8988T (cell line): ENCODE results near the gene PAX2.

ENCODE experiments used
- DNase-seq: peaks from one replicate; pipeline ENCODE4 v3.0.0; 2011

PAX2 gene

GRCh38 chr10:100799881-100800280 lies 54.5 kb downstream of the PAX2 start:
- no peak for DNase-seq

GRCh38 chr10:100800931-100801330 lies 55.5 kb downstream of the PAX2 start:
- no peak for DNase-seq

- no peak for DNase-seq
Observed at GRCh38 chr10:100802196-100802595, 56.8 kb downstream of the PAX2 start.

DNA sequence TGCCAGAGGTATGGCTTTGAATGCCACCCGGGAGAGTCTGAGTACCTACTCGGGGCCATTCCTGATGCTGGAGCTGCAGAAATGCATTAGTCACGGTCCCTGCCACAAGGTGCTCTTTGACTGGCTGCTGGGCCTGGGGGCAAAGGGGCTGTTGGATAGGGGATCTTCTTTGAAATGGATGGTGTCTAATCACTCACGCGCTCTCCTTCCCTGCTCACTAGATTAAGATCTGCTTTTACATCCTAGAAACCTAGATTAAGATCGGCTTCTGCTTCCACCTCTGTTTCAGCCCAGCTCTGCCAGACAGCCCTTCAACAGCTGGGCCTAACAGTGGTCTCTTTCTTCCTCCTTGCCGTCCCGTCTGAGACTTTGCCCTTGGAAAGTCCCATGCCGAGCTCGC lies 57.2 kb downstream of the PAX2 start:
- no peak for DNase-seq

DNA sequence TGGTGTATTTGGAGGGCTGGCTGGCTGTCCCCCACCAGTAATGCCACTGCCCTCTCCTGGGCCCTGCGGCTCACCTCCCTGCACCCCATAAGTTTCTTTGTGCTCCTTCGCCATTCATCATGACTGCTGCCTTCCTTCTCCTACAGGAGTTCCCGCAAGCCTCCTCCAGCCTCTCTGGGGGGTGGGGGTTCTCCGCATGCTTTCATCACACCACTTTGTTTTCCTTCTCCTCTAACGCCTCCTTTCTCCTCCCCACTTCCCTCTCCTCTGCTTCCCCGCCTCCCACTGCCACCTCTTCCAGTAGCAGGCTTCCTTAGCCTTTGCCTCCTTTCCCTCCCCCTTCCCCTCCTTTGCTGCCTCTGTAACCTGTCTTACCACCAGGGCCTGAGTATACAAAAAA lies 58.1 kb downstream of the PAX2 start:
- DNase-seq, result no peak

GRCh38 chr10:100803908-100804307 lies 58.5 kb downstream of the PAX2 start:
- no peak for DNase-seq

GRCh38 chr10:100805543-100806355 lies 60.4 kb downstream of the PAX2 start:
- DNase-seq, result no peak

GRCh38 chr10:100806356-100806645 lies 60.9 kb downstream of the PAX2 start:
- DNase-seq, result no peak

- no peak for DNase-seq
Observed at GRCh38 chr10:100807241-100807951, 62.0 kb downstream of the PAX2 start.

DNA sequence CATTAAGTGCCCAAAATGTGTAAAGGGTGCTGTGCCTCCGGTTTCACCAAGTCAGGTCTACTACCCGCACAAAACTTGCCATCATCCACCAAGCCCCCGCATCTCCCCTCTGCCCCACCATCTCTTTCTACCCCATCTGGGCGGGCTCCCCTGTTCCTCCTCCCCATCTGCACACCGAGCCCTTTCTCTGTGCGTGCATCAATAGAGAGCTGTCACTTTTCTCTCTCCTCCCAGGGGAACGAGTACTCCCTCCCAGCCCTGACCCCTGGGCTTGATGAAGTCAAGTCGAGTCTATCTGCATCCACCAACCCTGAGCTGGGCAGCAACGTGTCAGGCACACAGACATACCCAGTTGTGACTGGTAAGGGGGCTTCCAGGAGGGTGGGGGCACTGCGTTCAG lies 63.5 kb downstream of the PAX2 start:
- DNase-seq, result no peak

DNA sequence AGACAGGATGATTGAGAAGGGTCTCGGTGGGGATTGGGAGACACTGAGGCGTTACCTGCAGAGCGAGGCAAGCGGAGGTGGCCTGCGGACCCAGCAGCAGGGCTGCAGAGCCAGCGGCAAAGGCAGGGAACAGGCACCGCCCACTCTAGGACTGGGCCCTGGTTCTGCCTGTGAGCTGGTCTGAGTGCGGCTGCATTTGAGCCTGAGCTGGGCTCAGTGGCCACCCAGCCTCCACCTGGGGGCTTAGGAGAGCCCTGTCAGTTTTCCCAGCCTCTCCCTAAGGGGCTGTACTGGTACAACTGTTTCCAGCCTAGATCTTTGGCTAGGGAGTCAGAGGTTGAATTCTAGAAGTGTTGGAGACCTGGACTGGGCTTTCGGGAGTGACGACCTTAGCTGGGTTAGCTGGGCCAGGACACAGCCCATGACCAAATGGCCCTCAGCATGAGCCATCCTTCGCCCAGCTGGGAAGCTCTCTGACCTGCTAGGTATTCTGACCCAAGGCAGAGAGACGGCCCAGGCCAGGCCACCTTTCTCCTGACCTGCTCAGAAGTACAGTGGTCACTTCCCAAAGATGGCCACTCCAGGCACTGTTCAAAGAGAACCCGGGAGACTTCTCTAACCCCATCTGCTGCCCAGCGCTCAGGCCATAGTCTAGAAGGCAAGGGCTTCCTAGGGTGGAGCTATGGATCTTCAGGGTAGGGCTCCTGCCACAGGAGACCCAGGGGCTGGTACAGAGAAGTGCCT lies 64.9 kb downstream of the PAX2 start:
- DNase-seq, result no peak

DNA sequence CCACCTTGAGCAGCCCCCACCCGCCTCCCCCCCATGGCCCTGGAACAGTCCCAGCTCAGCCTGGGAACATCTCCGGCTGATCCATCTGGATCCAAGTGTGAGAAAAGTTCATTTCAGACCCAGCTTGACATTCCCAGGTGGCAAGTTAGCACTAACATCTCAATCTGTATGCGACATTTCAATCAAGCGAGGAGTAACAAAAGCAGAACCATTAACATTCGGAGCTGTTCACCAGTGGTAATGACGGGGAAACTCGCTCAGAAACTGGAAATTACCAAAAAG lies 65.4 kb downstream of the PAX2 start:
- no peak for DNase-seq

- DNase-seq, result no peak
Observed at GRCh38 chr10:100811261-100811660, 65.9 kb downstream of the PAX2 start.

GRCh38 chr10:100811752-100812750 lies 66.7 kb downstream of the PAX2 start:
- no peak for DNase-seq

- no peak for DNase-seq
Observed at GRCh38 chr10:100812978-100813377, 67.6 kb downstream of the PAX2 start.

DNA sequence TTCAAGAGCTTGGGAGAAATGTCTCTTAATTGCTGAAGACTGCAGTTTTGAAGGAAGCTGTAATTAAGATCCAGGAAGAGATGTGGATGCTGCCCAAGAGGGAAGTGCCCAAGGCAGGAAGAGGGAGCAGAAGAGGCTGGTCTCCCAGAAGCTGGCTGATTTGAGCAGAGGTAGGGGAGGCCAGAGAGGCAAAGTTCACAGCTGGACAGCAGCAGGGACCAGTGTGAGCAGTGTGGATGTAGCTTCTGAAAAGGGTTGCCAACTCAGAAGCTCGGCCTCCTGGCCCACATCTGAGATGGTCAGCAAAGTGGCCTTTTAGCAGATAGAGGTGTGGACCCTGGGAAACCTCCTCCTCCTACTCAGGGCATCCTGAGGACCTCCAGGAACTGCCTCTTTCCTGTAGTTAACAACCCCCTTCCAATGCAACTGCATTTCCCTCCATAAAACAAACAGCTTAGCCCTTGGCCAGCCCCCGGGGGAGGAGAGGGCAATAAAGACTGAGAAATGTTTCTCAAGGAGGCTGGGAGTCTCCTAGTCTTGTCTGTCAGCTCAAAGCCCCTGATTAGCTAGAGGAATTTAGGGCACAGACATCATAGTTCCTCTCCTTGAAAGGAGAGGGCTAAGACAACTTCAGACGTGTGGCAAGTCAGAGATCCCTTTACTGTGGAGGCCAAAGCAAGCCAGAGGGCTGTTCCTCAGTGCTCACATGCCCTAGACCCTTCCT lies 69.5 kb downstream of the PAX2 start:
- no peak for DNase-seq

GRCh38 chr10:100816671-100817070 lies 71.3 kb downstream of the PAX2 start:
- DNase-seq, result no peak

DNA sequence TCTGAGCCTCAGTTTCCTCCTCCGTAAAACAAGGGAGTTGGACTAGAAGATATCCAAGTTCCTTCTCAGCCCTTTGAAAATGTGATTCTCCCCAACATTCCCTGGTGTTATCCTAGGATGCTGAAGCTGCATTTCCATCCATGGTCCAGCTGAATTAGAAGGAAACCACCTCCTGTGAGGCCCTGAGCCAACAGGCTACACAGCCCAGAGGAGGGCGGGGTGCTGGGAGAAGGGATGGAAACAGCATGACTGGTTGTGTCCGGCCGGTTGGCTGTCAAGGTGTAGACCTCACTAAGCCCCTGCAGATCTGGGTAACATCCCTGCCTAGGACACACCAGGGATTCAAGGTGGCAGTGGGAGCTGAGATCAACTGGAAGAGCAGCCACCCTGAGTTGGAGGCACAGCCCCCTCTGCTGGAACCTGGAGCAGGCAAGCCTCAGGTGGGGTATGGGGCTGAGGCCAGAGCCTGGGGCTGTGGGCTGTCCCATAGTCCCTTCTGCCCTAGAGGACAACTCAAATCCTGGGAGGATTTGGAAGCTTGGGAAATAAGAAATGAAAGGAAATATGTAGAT lies 72.0 kb downstream of the PAX2 start:
- peak; percentile 67 for DNase-seq

DNA sequence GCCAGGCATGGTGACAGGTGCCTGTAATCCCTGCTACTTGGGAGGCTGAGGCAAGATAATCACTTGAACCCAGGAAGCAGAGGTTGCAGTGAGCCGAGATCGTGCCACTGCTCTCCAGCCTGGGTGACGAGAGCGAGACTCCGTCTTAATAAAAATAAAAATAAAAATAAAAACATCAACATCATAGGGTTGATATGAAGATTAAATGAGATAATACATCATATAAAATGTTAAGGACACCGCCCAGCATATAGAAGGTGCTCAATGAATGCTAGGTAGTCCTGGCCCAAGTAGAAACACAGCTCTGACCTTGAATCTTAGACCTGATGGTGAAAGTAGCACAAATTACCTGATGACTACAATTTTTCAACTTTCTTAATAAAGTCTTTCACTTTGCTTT lies 74.0 kb downstream of the PAX2 start:
- DNase-seq, result no peak

- no peak for DNase-seq
Observed at GRCh38 chr10:100823194-100823593, 77.8 kb downstream of the PAX2 start.

DNA sequence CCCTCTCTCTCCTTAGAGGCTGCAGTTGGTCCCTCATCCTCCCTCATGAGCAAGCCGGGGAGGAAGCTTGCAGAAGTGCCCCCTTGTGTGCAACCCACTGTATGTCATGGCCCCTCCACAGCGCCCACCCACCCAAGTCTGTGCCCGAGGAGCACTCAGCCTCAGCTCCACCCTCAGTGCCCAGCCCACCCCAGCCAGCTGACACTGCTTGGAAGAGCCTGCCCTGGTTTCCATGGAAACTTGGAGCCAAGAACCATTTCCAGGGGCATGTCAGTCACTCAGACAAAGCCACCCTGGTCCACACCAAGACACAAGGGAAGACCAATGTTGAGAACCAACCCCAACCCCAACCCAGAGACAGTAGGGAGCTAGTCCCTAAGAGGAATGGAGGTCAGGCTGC lies 79.5 kb downstream of the PAX2 start:
- no peak for DNase-seq

- DNase-seq, result no peak
Observed at GRCh38 chr10:100825325-100825875, 80.0 kb downstream of the PAX2 start.
